Erythroblast (primary cell): ENCODE data around the gene WHRN.

Source experiments
- GATA1 ChIP-seq: IDR thresholded peaks from 2 replicates; pipeline ENCODE4 v1.6.1; 2011; ENCODE audit warnings: low read depth, mild to moderate bottlenecking, control low read depth, low read length, moderate library complexity
- POLR2A ChIP-seq: IDR thresholded peaks from 2 replicates; pipeline ENCODE4 v1.6.1; 2011; ENCODE audit warnings: mild to moderate bottlenecking, low read length

DNA sequence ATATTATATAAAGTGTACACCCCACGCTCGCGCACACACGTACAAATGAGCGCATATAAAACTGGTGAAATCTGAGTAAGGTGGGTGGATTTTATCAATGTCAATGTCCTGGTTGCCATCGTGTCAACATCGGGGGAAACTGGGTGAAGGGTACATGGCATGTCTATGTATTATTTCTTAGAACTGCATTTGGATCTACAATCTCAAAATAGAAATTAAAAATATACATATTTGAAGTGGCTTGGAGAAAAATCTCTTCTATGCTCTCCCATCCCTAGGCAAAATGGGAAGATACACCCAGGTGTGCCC, 763 bp upstream of the WHRN start:
- TF ChIP-seq POLR2A (no peak), GATA1 (no peak)
